Measurements from ENCODE around the gene CAP2. TPM values are rescaled to one million over a fixed set of nuclear protein-coding genes. Genes with fewer than 3 reads are reported as not detected.

The CAP2 gene
- total and polyA plus RNA-seq, 2 experiments from 2014 or later: 6.7 to 9.1 TPM

GRCh38 chr6:17417817-17418216 is 24.4 kb downstream of the CAP2 start:
- H3K27me3 Mint-ChIP-seq (ENCODE audit: insufficient read depth, low read depth, poor library complexity): peaks cover 6% of the 10 kb centered on the region

More at GRCh38 chr6:17417817-17418216, 24.4 kb downstream of the CAP2 start:
- ATAC-seq (peak; percentile 84), DNase-seq (ENCODE audit: low spot score) (peak; percentile 76)
- H3K36me3 ChIP-seq (ENCODE audit: insufficient read depth): no peaks in the 10 kb centered on the region
- H2AFZ ChIP-seq: no peak overlapping the region
- 0 out of 3 replicates have a peak, but pooled peaks cover 3% of the 10 kb centered on the region for H3K36me3 Mint-ChIP-seq (ENCODE audit: low read depth)
- TF ChIP-seq ZNF462 (CRISPR knock-in tag; IDR thresholded peaks at IDR 0.05) (0 out of 2 replicates have a peak, but pooled peaks have one; percentile 13), STAT1 (IDR thresholded peaks at IDR 0.05; ENCODE audit: unreplicated experiment) (no peak)
- H3K4me1 Mint-ChIP-seq: peaks cover 12% of the 10 kb centered on the region
- peak overlapping the region; percentile 82 for H3K27ac Mint-ChIP-seq
- peaks cover 7% of the 10 kb centered on the region; the same call in 1 of the 2 replicates for H3K4me1 ChIP-seq (ENCODE audit: insufficient read depth)
- H3K4me3 Mint-ChIP-seq: no peak overlapping the region
- no peak overlapping the region for H3K4me3 ChIP-seq
- no peaks in the 10 kb centered on the region for H3K9me2 ChIP-seq (ENCODE audit: insufficient read depth)
- no peaks in the 10 kb centered on the region for H3F3A ChIP-seq (replicated peaks; ENCODE audit: low read depth)
- peaks cover 43% of the 10 kb centered on the region for H3K79me2 ChIP-seq (replicated peaks; ENCODE audit: insufficient read depth)
- H3K4me2 ChIP-seq: no peak overlapping the region
- no peaks in the 10 kb centered on the region for H3K9me3 Mint-ChIP-seq
- H3K27ac ChIP-seq (ENCODE audit: low read depth): peak overlapping the region; percentile 80; the same call in 1 of the 2 replicates
- no peaks in the 10 kb centered on the region for H4K20me1 ChIP-seq (replicated peaks; ENCODE audit: insufficient read depth)
- no peaks in the 10 kb centered on the region for H3K27me3 ChIP-seq (ENCODE audit: insufficient read depth)

Measured in GM23338 (cell line).